Lung (tissue), 12 donors: ENCODE measurements around the gene MDFIC2. TPM values are rescaled to one million over a fixed set of nuclear protein-coding genes. Genes with fewer than 3 reads are reported as not detected.

Experiments
- ATAC-seq: fragments of 200-7000 bp; cut with Tn5 transposase; one replicate; pipeline ENCODE4 v1.9.1; 2020; ENCODE audit warnings: moderate number of reproducible peaks; ENCODE audit not compliant: insufficient read depth, low FRiP score
- DNase-seq, 3 donors: peaks; one replicate each; pipeline ENCODE4 v3.0.0-alpha.2; 2013 to 2017
- H3K27ac ChIP-seq, 2 donors: one replicate each; pipeline ENCODE4 v1.5.1; 2013; ENCODE audit warnings: mild to moderate bottlenecking in 2 of 2, moderate library complexity in 2 of 2, control low read depth in 1 of 2, inconsistent platforms in 1 of 2, low read depth in 1 of 2, low read length in 1 of 2
- H3K27me3 ChIP-seq, 3 donors: one replicate each; pipeline ENCODE4 v1.5.1; 2013; ENCODE audit warnings: low read length in 2 of 3; ENCODE audit not compliant: control insufficient read depth in 3 of 3, insufficient read depth in 3 of 3
- H3K36me3 ChIP-seq, 4 donors: one replicate each; pipeline ENCODE4 v1.5.1; 2013; ENCODE audit warnings: low read length in 4 of 4, mild to moderate bottlenecking in 1 of 4, moderate library complexity in 1 of 4; ENCODE audit not compliant: control insufficient read depth in 4 of 4, insufficient read depth in 4 of 4
- H3K4me1 ChIP-seq, 5 donors: one replicate each; pipeline ENCODE4 v1.5.1; 2013; ENCODE audit warnings: low read length in 5 of 5, mild to moderate bottlenecking in 2 of 5, moderate library complexity in 1 of 5; ENCODE audit not compliant: control insufficient read depth in 5 of 5, insufficient read depth in 5 of 5
- H3K4me3 ChIP-seq: one replicate; pipeline ENCODE4 v1.5.1; 2013; ENCODE audit warnings: mild to moderate bottlenecking, control low read depth, moderate library complexity
- H3K9ac ChIP-seq, 2 donors: one replicate each; pipeline ENCODE4 v1.5.1; 2013; ENCODE audit warnings: low read length in 2 of 2, control low read depth in 1 of 2; ENCODE audit not compliant: insufficient read depth in 1 of 2
- H3K9me3 ChIP-seq, 4 donors: one replicate each; pipeline ENCODE4 v1.5.1; 2013; ENCODE audit warnings: low read length in 3 of 4, mild to moderate bottlenecking in 1 of 4, moderate library complexity in 1 of 4; ENCODE audit not compliant: control insufficient read depth in 4 of 4, insufficient read depth in 3 of 4
- CTCF ChIP-seq: IDR thresholded peaks from 2 replicates; pipeline ENCODE4 v1.5.1; 2012; ENCODE audit warnings: mild to moderate bottlenecking; ENCODE audit errors: control extremely low read depth, extremely low read depth
- WGBS, 2 donors: extraction: QIAGEN DNeasy Blood & Tissue Kit; methylation state at CpG; one replicate each; pipeline ENCODE4 v1.1.7; 2013; 5-methylcytosine and 5-hydroxymethylcytosine counted together
- polyA plus RNA-seq, 2 donors: library from polyadenylated mRNA; stranded (reverse); fragments of 200-250 nt; gene quantifications; one replicate each; pipeline ENCODE4 v1.2.1, GENCODE V29; 2013
- total RNA-seq, 2 donors: library from RNA; depleted of rRNA in 1 of 2; stranded (reverse); fragments of >200 nt in 1 of 2; gene quantifications; one replicate each; pipeline ENCODE4 v1.2.1, GENCODE V29; 2014 to 2021
- donor health status: control.
- donor health status: control.
- donor health status: Bipolar disorder and iron deficiency.
- donor health status: healthy.
- donor health status: DM: yes; HTN: yes; CAD: no.

MDFIC2 gene
- total and polyA plus RNA-seq, 4 donors = not detected

DNA sequence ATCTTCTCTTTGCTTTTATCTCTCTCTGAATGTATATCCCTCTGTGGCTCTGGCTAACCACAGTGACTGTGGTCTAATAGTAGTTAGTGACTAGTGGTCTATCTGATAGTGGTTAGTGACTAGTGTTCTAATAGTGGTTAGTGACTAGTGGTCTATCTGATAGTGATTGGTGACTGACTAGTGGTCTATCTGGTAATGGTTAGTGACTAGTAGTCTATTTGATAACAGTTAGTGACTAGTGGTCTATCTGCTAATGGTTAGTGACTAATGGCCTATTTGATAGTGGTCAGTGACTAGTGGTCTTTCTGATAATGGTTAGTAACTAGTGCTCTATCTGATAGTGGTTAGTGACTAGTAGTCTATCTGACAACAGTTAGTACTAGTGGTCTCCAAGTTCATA is 110.5 kb downstream of the MDFIC2 start:
- TF ChIP-seq CTCF = no peak
- H3K27ac ChIP-seq = no peak overlapping the region
- no peaks in the 10 kb centered on the region for H3K9me3 ChIP-seq
- H3K4me3 ChIP-seq = no peak overlapping the region
- ATAC-seq (no peak), DNase-seq (no peak)
- no peaks in the 10 kb centered on the region for H3K27me3 ChIP-seq
- no peak overlapping the region for H3K9ac ChIP-seq
- no peaks in the 10 kb centered on the region for H3K36me3 ChIP-seq
- H3K4me1 ChIP-seq = no peaks in the 10 kb centered on the region

DNA sequence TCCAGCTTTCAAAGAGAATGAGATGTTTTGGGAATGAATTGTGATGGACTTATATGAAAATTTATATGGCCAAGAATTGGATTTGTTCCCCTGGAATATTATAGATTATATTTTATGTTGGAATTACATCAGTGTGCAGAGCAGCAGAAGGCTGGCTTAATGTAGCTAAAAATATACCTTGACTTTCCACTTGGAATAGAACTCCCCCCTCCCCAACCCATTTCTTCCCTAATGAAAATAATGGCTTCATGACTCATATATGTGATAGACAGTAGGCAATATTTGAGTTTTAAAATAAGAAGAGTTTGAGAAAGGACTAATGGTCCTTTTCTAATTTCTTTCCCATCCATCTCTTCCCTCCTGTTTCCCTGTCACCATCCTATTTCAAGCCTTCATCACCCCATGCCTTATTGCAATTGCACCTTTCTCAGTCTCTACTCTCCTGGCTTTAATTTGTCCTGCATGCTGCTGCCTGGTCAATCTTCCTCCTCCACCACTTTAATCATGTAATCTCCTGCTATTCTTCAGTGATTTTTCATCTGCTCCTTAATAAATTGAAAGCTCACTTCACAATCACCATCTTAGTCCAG is 122.5 kb downstream of the MDFIC2 start:
- TF ChIP-seq CTCF = no peak
- no peak for DNase-seq

DNA sequence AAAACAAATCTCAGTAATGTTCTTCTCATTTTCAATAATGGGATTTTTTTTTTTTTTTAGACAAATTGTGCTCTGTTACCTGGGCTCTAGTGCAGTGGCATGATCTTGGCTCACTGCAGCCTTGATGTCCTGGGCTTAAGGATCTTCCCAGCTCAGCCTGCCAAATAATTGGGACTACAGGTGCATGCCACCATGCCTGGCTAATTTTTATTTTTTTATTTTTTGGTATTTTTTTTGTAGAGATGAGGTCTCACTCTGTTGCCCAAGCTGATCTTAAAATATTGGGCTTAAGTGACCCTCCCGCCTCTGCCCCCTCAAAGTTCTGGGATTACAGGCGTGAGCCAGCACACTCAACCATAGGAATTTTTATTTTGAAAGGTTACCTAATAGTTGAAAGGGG is 126.2 kb downstream of the MDFIC2 start:
- no peak overlapping the region for H3K4me3 ChIP-seq
- peaks cover 0 to 16% (median 0%) of the 10 kb centered on the region in 3 donors for H3K27me3 ChIP-seq
- H3K9me3 ChIP-seq = peaks cover 0 to 2% (median 0%) of the 10 kb centered on the region in 4 donors
- no peaks in the 10 kb centered on the region for H3K36me3 ChIP-seq
- no peak overlapping the region for H3K9ac ChIP-seq
- no peak overlapping the region for H3K27ac ChIP-seq
- H3K4me1 ChIP-seq = peaks cover 0 to 5% (median 0%) of the 10 kb centered on the region in 5 donors
- no peak for TF ChIP-seq CTCF
- 90 to 93% methylated on average over 2 of the region's 2 CpGs for WGBS, 2 donors
- DNase-seq = no peak
- ATAC-seq = no peak

More for the DNA sequence above, 122.5 kb downstream of the MDFIC2 start:
- Histone ChIP-seq H3K36me3 (no peaks in the 10 kb centered on the region), H3K27me3 (peaks cover 0 to under 1% (median 0%) of the 10 kb centered on the region in 3 donors), H3K4me3 (no peak overlapping the region), H3K27ac (no peak overlapping the region), H3K9me3 (peaks cover 0 to 2% (median 0%) of the 10 kb centered on the region in 4 donors), H3K4me1 (no peaks in the 10 kb centered on the region), H3K9ac (no peak overlapping the region)
- ATAC-seq = no peak

GRCh38 chr3:70185661-70186060 is 126.8 kb downstream of the MDFIC2 start:
- Histone ChIP-seq H3K27me3 (peaks cover 0 to 16% (median 0%) of the 10 kb centered on the region in 3 donors), H3K36me3 (no peaks in the 10 kb centered on the region), H3K4me1 (peaks cover 0 to 5% (median 0%) of the 10 kb centered on the region in 5 donors), H3K9me3 (peaks cover 0 to 2% (median 0%) of the 10 kb centered on the region in 4 donors), H3K9ac (no peak overlapping the region), H3K27ac (no peak overlapping the region), H3K4me3 (no peak overlapping the region)
- 93 to 100% methylated on average over 1 of the region's 1 CpG for WGBS, 2 donors
- ATAC-seq (no peak), DNase-seq (no peak)
- no peak for TF ChIP-seq CTCF
